Measurements from ENCODE around the gene KCNIP2.

GRCh38 chr10:101829561-101830315 is 13.9 kb downstream of the KCNIP2 start:
- 0 out of 2 replicates have a peak, but pooled peaks have one; percentile 26 for TF ChIP-seq YY1 (IDR thresholded peaks at IDR 0.05; ENCODE audit: low read depth)
- no peak for TF ChIP-seq MAX (IDR thresholded peaks at IDR 0.05)
- TF ChIP-seq, protein P1, sequence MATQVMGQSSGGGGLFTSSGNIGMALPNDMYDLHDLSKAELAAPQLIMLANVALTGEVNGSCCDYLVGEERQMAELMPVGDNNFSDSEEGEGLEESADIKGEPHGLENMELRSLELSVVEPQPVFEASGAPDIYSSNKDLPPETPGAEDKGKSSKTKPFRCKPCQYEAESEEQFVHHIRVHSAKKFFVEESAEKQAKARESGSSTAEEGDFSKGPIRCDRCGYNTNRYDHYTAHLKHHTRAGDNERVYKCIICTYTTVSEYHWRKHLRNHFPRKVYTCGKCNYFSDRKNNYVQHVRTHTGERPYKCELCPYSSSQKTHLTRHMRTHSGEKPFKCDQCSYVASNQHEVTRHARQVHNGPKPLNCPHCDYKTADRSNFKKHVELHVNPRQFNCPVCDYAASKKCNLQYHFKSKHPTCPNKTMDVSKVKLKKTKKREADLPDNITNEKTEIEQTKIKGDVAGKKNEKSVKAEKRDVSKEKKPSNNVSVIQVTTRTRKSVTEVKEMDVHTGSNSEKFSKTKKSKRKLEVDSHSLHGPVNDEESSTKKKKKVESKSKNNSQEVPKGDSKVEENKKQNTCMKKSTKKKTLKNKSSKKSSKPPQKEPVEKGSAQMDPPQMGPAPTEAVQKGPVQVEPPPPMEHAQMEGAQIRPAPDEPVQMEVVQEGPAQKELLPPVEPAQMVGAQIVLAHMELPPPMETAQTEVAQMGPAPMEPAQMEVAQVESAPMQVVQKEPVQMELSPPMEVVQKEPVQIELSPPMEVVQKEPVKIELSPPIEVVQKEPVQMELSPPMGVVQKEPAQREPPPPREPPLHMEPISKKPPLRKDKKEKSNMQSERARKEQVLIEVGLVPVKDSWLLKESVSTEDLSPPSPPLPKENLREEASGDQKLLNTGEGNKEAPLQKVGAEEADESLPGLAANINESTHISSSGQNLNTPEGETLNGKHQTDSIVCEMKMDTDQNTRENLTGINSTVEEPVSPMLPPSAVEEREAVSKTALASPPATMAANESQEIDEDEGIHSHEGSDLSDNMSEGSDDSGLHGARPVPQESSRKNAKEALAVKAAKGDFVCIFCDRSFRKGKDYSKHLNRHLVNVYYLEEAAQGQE (IDR thresholded peaks at IDR 0.05; ENCODE audit: low read depth) = no peak
- TF ChIP-seq EP300 (IDR thresholded peaks at IDR 0.05; ENCODE audit: borderline replicate concordance) = no peak
- no peak for TF ChIP-seq RAD21 (IDR thresholded peaks at IDR 0.05; ENCODE audit: low read depth)
- TF ChIP-seq CREB1 (IDR thresholded peaks at IDR 0.05; ENCODE audit: low read depth) = no peak
- TF ChIP-seq TEAD4 (IDR thresholded peaks at IDR 0.05) = no peak
- no peak for TF ChIP-seq FOXM1 (IDR thresholded peaks at IDR 0.05; ENCODE audit: borderline replicate concordance, low read depth)
- TF ChIP-seq USF1 (IDR thresholded peaks at IDR 0.05) = 0 out of 2 replicates have a peak, but pooled peaks have one; percentile 18
- no peak for TF ChIP-seq TAF1 (IDR thresholded peaks at IDR 0.05; ENCODE audit: low read depth)
- TF ChIP-seq CEBPB (IDR thresholded peaks at IDR 0.05) = no peak
- no peak for TF ChIP-seq ZBTB7A (IDR thresholded peaks at IDR 0.05; ENCODE audit: low read depth)
- no peak for TF ChIP-seq NFIC (IDR thresholded peaks at IDR 0.05)
